ENCODE data around the gene MTX1. TPM values are rescaled to one million over a fixed set of nuclear protein-coding genes. Genes with fewer than 3 reads are reported as not detected.

Gene MTX1
- polyA plus RNA-seq, 1 of the 3 experiments (the other 2 are of a cell fraction) = 79.1 TPM

GRCh38 chr1:155178441-155179111 lies 29.9 kb upstream of the MTX1 start:
- H3K4me1 ChIP-seq (ENCODE audit: control insufficient read depth in 1 of 2, insufficient read depth in 2 of 2, low read depth in 1 of 2, low read length in 1 of 2) = peaks cover 0 to 24% of the 10 kb centered on the region in 2 experiments; a peak in 2 of 4 replicates
- H3K79me2 ChIP-seq (ENCODE audit: insufficient read depth) = peaks cover 12% of the 10 kb centered on the region; the same call in 1 of the 2 replicates
- WGBS (ENCODE audit: low lambda C conversion rate) = 91% methylated on average over 21 of the region's 30 CpGs
- no peak for DNase-seq
- no peak overlapping the region for H3K9ac ChIP-seq
- no peak overlapping the region for H3K4me3 ChIP-seq (ENCODE audit: low read depth in 2 of 2, low read length in 1 of 2)
- TF ChIP-seq MEF2A (IDR thresholded peaks at IDR 0.05; ENCODE audit: borderline replicate concordance, low read depth) = no peak
- TF ChIP-seq FOXJ3 (CRISPR knock-in tag; IDR thresholded peaks at IDR 0.05) = no peak
- no peak for TF ChIP-seq CHD2 (IDR thresholded peaks at IDR 0.05; ENCODE audit: low read length, partially characterized antibody)
- no peak for TF ChIP-seq NFIC (IDR thresholded peaks at IDR 0.05; ENCODE audit: borderline replicate concordance)
- TF ChIP-seq TAF1 (IDR thresholded peaks at IDR 0.05; ENCODE audit: borderline replicate concordance, low read depth, low read length) = no peak
- TF ChIP-seq POLR2AphosphoS5 (IDR thresholded peaks at IDR 0.05; ENCODE audit: low read depth, low read length) = no peak
- TF ChIP-seq, protein P1, sequence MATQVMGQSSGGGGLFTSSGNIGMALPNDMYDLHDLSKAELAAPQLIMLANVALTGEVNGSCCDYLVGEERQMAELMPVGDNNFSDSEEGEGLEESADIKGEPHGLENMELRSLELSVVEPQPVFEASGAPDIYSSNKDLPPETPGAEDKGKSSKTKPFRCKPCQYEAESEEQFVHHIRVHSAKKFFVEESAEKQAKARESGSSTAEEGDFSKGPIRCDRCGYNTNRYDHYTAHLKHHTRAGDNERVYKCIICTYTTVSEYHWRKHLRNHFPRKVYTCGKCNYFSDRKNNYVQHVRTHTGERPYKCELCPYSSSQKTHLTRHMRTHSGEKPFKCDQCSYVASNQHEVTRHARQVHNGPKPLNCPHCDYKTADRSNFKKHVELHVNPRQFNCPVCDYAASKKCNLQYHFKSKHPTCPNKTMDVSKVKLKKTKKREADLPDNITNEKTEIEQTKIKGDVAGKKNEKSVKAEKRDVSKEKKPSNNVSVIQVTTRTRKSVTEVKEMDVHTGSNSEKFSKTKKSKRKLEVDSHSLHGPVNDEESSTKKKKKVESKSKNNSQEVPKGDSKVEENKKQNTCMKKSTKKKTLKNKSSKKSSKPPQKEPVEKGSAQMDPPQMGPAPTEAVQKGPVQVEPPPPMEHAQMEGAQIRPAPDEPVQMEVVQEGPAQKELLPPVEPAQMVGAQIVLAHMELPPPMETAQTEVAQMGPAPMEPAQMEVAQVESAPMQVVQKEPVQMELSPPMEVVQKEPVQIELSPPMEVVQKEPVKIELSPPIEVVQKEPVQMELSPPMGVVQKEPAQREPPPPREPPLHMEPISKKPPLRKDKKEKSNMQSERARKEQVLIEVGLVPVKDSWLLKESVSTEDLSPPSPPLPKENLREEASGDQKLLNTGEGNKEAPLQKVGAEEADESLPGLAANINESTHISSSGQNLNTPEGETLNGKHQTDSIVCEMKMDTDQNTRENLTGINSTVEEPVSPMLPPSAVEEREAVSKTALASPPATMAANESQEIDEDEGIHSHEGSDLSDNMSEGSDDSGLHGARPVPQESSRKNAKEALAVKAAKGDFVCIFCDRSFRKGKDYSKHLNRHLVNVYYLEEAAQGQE (IDR thresholded peaks at IDR 0.05; ENCODE audit: low read depth, low read length) = no peak
- TF ChIP-seq RXRA (IDR thresholded peaks at IDR 0.05; ENCODE audit: borderline replicate concordance, low read depth) = no peak
- no peak for TF ChIP-seq FOSL2 (IDR thresholded peaks at IDR 0.05; ENCODE audit: borderline replicate concordance, low read depth)
- H3K27me3 ChIP-seq (ENCODE audit: insufficient read depth) = no peaks in the 10 kb centered on the region
- H3K4me2 ChIP-seq = no peak overlapping the region
- POLR2A ChIA-PET = interaction anchor here (1.8 kb wide), 1 partner anchor 15 kb away, joined by 6 read pairs; no protein-coding TSS in a partner anchor
- H3F3A ChIP-seq (replicated peaks; ENCODE audit: insufficient read depth) = peaks cover 15% of the 10 kb centered on the region
- no peaks in the 10 kb centered on the region for H3K9me3 ChIP-seq
- CTCF ChIA-PET = interaction anchor here (1.2 to 9.6 kb wide), 9 partner anchors 8 to 94 kb away, joined by 3 to 203 read pairs (median 10); partner anchors contain the start of gene THBS3
- peaks cover 20 to 44% of the 10 kb centered on the region in 2 experiments for H3K36me3 ChIP-seq (replicated peaks in 1 of 2; ENCODE audit: control insufficient read depth in 1 of 2, insufficient read depth in 2 of 2, low read length in 1 of 2)
- no peak overlapping the region for H3K27ac ChIP-seq (ENCODE audit: low read depth in 2 of 2, low read length in 1 of 2)
- no peaks in the 10 kb centered on the region for H3K9me2 ChIP-seq
- no peaks in the 10 kb centered on the region for H4K20me1 ChIP-seq (ENCODE audit: insufficient read depth)
- no peak overlapping the region for H2AFZ ChIP-seq (ENCODE audit: low read depth)

- H3K27me3 ChIP-seq (ENCODE audit: insufficient read depth) = no peaks in the 10 kb centered on the region
- H2AFZ ChIP-seq (ENCODE audit: low read depth) = no peak overlapping the region
- TF ChIP-seq NRF1 (IDR thresholded peaks at IDR 0.05; ENCODE audit: low read depth, low read length) (no peak), RXRA (IDR thresholded peaks at IDR 0.05; ENCODE audit: borderline replicate concordance, low read depth) (no peak), ELF1 (IDR thresholded peaks at IDR 0.05) (no peak), SMC3 (IDR thresholded peaks at IDR 0.05; ENCODE audit: low read depth, low read length) (no peak), MAX (IDR thresholded peaks at IDR 0.05; ENCODE audit: low read depth) (no peak), FOXM1 (IDR thresholded peaks at IDR 0.05; ENCODE audit: low read depth) (no peak), MXI1 (IDR thresholded peaks at IDR 0.05; ENCODE audit: low read depth, low read length) (no peak), NFIC (IDR thresholded peaks at IDR 0.05; ENCODE audit: borderline replicate concordance) (no peak), CHD2 (IDR thresholded peaks at IDR 0.05; ENCODE audit: low read length, partially characterized antibody) (no peak), YY1 (IDR thresholded peaks at IDR 0.05; ENCODE audit: low read depth) (no peak), RFX5 (IDR thresholded peaks at IDR 0.05; ENCODE audit: low read length) (no peak), EP300 (IDR thresholded peaks at IDR 0.05; ENCODE audit: borderline replicate concordance in 1 of 2, low read depth in 1 of 2, low read length in 1 of 2) (no peak), TEAD4 (IDR thresholded peaks at IDR 0.05; ENCODE audit: borderline replicate concordance, insufficient read depth) (no peak)
- TF ChIP-seq, protein P2, sequence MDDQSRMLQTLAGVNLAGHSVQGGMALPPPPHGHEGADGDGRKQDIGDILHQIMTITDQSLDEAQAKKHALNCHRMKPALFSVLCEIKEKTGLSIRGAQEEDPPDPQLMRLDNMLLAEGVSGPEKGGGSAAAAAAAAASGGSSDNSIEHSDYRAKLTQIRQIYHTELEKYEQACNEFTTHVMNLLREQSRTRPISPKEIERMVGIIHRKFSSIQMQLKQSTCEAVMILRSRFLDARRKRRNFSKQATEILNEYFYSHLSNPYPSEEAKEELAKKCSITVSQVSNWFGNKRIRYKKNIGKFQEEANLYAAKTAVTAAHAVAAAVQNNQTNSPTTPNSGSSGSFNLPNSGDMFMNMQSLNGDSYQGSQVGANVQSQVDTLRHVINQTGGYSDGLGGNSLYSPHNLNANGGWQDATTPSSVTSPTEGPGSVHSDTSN (IDR thresholded peaks at IDR 0.05) = no peak
- H3K4me2 ChIP-seq = no peak overlapping the region
- H3K9ac ChIP-seq = no peak overlapping the region
- no peaks in the 10 kb centered on the region for H4K20me1 ChIP-seq (ENCODE audit: insufficient read depth)
- CTCF ChIA-PET = interaction anchor here (0.9 to 9.6 kb wide), 4 partner anchors 11 to 93 kb away, joined by 3 to 203 read pairs (median 7); no protein-coding TSS in a partner anchor
- H3K36me3 ChIP-seq (replicated peaks in 1 of 2; ENCODE audit: control insufficient read depth in 1 of 2, insufficient read depth in 2 of 2, low read length in 1 of 2) = peaks cover 20 to 49% of the 10 kb centered on the region in 2 experiments
- POLR2A ChIA-PET = no interaction called here
- peaks cover 12% of the 10 kb centered on the region; the same call in 1 of the 2 replicates for H3K79me2 ChIP-seq (ENCODE audit: insufficient read depth)
- no peaks in the 10 kb centered on the region for H3K9me2 ChIP-seq
- 98% methylated on average over 28 of the region's 31 CpGs for WGBS (ENCODE audit: low lambda C conversion rate)
- H3K9me3 ChIP-seq = no peaks in the 10 kb centered on the region
- H3F3A ChIP-seq (replicated peaks; ENCODE audit: insufficient read depth) = peaks cover 15% of the 10 kb centered on the region
- no peak overlapping the region for H3K27ac ChIP-seq (ENCODE audit: low read depth in 2 of 2, low read length in 1 of 2)
- DNase-seq = no peak
- no peak overlapping the region for H3K4me3 ChIP-seq (ENCODE audit: low read depth in 2 of 2, low read length in 1 of 2)
- peaks cover 0 to 30% of the 10 kb centered on the region in 2 experiments; a peak in 2 of 4 replicates for H3K4me1 ChIP-seq (ENCODE audit: control insufficient read depth in 1 of 2, insufficient read depth in 2 of 2, low read depth in 1 of 2, low read length in 1 of 2)
These were observed 29.1 kb upstream of the MTX1 start for GRCh38 chr1:155179112-155180031.

Data from SK-N-SH (cell line).